Measurements from ENCODE around the gene VIPR1.

DNA sequence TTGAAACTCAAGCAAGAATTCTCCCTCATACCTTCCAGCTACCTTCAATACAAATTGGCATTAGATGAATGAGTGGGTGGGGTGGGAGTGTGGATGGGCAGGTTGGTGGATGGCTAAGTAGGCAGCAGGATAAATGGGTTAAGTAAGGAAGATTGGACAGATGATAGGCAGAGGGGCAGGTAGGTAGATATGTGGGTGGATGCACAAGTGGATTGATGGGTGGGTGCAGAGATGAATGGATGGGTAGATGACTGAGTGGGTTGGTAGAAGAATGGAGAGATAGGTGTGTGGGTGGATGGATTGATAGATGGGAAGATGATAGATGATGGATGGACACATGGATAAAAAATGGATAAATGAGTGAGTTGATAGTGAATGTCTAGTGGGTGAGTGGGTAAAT is 27.6 kb downstream of the VIPR1 start:
- TF ChIP-seq, protein P1, sequence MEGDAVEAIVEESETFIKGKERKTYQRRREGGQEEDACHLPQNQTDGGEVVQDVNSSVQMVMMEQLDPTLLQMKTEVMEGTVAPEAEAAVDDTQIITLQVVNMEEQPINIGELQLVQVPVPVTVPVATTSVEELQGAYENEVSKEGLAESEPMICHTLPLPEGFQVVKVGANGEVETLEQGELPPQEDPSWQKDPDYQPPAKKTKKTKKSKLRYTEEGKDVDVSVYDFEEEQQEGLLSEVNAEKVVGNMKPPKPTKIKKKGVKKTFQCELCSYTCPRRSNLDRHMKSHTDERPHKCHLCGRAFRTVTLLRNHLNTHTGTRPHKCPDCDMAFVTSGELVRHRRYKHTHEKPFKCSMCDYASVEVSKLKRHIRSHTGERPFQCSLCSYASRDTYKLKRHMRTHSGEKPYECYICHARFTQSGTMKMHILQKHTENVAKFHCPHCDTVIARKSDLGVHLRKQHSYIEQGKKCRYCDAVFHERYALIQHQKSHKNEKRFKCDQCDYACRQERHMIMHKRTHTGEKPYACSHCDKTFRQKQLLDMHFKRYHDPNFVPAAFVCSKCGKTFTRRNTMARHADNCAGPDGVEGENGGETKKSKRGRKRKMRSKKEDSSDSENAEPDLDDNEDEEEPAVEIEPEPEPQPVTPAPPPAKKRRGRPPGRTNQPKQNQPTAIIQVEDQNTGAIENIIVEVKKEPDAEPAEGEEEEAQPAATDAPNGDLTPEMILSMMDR (IDR thresholded peaks at IDR 0.05): no peak
- TF ChIP-seq, protein P2, sequence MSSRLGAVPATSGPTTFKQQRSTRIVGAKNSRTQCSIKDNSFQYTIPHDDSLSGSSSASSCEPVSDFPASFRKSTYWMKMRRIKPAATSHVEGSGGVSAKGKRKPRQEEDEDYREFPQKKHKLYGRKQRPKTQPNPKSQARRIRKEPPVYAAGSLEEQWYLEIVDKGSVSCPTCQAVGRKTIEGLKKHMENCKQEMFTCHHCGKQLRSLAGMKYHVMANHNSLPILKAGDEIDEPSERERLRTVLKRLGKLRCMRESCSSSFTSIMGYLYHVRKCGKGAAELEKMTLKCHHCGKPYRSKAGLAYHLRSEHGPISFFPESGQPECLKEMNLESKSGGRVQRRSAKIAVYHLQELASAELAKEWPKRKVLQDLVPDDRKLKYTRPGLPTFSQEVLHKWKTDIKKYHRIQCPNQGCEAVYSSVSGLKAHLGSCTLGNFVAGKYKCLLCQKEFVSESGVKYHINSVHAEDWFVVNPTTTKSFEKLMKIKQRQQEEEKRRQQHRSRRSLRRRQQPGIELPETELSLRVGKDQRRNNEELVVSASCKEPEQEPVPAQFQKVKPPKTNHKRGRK (CRISPR knock-in tag; IDR thresholded peaks at IDR 0.05; ENCODE audit: borderline replicate concordance): no peak
- TF ChIP-seq USF2 (CRISPR knock-in tag; IDR thresholded peaks at IDR 0.05) (no peak), CREB1 (CRISPR knock-in tag; IDR thresholded peaks at IDR 0.05) (no peak), TEAD4 (CRISPR knock-in tag; IDR thresholded peaks at IDR 0.05) (no peak), NFYB (CRISPR knock-in tag; conservative IDR thresholded peaks at IDR 0.05; ENCODE audit: low read depth) (no peak), SP1 (CRISPR knock-in tag; conservative IDR thresholded peaks at IDR 0.05) (no peak), FOXP4 (CRISPR knock-in tag; IDR thresholded peaks at IDR 0.05) (no peak), CREM (CRISPR knock-in tag; IDR thresholded peaks at IDR 0.05) (no peak)
- TF ChIP-seq, protein P3, sequence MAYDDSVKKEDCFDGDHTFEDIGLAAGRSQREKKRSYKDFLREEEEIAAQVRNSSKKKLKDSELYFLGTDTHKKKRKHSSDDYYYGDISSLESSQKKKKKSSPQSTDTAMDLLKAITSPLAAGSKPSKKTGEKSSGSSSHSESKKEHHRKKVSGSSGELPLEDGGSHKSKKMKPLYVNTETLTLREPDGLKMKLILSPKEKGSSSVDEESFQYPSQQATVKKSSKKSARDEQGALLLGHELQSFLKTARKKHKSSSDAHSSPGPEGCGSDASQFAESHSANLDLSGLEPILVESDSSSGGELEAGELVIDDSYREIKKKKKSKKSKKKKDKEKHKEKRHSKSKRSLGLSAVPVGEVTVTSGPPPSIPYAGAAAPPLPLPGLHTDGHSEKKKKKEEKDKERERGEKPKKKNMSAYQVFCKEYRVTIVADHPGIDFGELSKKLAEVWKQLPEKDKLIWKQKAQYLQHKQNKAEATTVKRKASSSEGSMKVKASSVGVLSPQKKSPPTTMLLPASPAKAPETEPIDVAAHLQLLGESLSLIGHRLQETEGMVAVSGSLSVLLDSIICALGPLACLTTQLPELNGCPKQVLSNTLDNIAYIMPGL (CRISPR knock-in tag; IDR thresholded peaks at IDR 0.05): no peak
- TF ChIP-seq, protein P4, sequence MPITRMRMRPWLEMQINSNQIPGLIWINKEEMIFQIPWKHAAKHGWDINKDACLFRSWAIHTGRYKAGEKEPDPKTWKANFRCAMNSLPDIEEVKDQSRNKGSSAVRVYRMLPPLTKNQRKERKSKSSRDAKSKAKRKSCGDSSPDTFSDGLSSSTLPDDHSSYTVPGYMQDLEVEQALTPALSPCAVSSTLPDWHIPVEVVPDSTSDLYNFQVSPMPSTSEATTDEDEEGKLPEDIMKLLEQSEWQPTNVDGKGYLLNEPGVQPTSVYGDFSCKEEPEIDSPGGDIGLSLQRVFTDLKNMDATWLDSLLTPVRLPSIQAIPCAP (CRISPR knock-in tag; IDR thresholded peaks at IDR 0.05): no peak
- TF ChIP-seq, protein P5, sequence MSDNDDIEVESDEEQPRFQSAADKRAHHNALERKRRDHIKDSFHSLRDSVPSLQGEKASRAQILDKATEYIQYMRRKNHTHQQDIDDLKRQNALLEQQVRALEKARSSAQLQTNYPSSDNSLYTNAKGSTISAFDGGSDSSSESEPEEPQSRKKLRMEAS (CRISPR knock-in tag; IDR thresholded peaks at IDR 0.05): no peak
- TF ChIP-seq, protein P6, sequence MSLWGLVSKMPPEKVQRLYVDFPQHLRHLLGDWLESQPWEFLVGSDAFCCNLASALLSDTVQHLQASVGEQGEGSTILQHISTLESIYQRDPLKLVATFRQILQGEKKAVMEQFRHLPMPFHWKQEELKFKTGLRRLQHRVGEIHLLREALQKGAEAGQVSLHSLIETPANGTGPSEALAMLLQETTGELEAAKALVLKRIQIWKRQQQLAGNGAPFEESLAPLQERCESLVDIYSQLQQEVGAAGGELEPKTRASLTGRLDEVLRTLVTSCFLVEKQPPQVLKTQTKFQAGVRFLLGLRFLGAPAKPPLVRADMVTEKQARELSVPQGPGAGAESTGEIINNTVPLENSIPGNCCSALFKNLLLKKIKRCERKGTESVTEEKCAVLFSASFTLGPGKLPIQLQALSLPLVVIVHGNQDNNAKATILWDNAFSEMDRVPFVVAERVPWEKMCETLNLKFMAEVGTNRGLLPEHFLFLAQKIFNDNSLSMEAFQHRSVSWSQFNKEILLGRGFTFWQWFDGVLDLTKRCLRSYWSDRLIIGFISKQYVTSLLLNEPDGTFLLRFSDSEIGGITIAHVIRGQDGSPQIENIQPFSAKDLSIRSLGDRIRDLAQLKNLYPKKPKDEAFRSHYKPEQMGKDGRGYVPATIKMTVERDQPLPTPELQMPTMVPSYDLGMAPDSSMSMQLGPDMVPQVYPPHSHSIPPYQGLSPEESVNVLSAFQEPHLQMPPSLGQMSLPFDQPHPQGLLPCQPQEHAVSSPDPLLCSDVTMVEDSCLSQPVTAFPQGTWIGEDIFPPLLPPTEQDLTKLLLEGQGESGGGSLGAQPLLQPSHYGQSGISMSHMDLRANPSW (CRISPR knock-in tag; conservative IDR thresholded peaks at IDR 0.05; ENCODE audit: low read depth): no peak
